NCI-H2196 treated with DMSO at 0.1 percent for 48 hours (cell line): ENCODE results near the gene ALDH3B2.
"Not testable (repeated sequence)": the region's sequence is repeated elsewhere in the genome, so short reads cannot be mapped to it uniquely, and the experiment has no call there.

Experiments
- DNase-seq: peaks from one replicate; lab custom pipeline; 2025; ENCODE audit not compliant: unreplicated experiment; lab: John Stamatoyannopoulos, UW

ALDH3B2 gene

DNA sequence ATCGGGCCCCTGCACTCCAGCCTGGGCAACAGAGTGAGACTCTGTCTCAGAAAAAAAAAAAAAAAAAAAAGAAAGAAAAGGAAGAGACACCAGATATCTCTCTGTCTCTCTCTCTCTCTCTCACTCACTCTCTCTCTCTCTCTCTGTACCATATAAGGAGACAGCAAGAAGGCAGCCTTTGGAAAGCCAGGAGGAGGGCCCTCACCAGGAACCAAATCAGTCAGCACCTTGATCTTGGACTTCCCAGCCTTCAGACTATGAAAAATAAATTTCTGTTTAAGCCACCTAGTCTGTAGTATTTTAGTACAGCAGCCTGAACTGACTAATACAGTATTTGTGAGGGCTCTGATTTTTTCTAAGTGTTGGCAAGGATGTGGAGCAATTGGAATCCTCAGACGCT is 13.6 kb upstream of the ALDH3B2 start:
- no peak for DNase-seq

DNA sequence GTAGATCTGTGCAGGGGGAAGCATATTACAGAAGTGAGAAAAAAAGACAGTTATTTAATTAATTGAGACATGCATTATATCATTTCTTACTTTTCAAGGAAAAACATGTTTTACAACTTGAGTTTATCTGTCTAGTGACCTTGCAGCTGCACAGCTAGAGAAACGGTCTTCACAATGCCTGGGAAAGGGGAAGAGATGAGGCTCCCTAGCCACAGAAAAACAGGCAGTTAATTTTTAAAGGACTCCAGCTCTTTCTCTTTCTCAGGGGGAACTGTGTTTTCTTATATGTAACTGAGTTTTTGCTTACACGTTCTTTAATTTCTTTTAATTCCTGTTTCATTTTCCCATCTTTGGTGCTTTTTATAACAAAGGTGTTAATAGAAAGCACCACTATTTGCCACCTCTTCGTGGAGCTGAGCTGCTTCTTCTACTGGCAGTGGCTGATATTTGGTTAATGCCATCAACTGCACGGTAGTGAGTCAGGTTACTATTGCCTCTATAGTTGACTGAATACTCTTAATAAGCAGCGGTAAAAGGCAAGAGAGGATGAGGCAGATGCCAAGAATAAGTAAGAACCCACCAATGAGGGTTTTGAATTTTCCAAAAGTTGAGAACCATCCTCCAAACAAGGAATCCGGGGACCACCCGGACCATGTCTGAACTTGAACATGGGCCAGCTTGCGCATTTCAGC is 11.4 kb upstream of the ALDH3B2 start:
- not testable (repeated sequence) for DNase-seq

GRCh38 chr11:67682126-67683034 is 8.0 kb upstream of the ALDH3B2 start:
- not testable (repeated sequence) for DNase-seq

GRCh38 chr11:67680696-67681470 is 6.5 kb upstream of the ALDH3B2 start:
- DNase-seq, result no peak

GRCh38 chr11:67675058-67675747 is 780 bp upstream of the ALDH3B2 start:
- no peak for DNase-seq

GRCh38 chr11:67673902-67674301 is 521 bp downstream of the ALDH3B2 start:
- no peak for DNase-seq

- no peak for DNase-seq
Measured at GRCh38 chr11:67673358-67673757, 1.1 kb downstream of the ALDH3B2 start.

GRCh38 chr11:67671211-67671520 is 3.3 kb downstream of the ALDH3B2 start:
- no peak for DNase-seq

DNA sequence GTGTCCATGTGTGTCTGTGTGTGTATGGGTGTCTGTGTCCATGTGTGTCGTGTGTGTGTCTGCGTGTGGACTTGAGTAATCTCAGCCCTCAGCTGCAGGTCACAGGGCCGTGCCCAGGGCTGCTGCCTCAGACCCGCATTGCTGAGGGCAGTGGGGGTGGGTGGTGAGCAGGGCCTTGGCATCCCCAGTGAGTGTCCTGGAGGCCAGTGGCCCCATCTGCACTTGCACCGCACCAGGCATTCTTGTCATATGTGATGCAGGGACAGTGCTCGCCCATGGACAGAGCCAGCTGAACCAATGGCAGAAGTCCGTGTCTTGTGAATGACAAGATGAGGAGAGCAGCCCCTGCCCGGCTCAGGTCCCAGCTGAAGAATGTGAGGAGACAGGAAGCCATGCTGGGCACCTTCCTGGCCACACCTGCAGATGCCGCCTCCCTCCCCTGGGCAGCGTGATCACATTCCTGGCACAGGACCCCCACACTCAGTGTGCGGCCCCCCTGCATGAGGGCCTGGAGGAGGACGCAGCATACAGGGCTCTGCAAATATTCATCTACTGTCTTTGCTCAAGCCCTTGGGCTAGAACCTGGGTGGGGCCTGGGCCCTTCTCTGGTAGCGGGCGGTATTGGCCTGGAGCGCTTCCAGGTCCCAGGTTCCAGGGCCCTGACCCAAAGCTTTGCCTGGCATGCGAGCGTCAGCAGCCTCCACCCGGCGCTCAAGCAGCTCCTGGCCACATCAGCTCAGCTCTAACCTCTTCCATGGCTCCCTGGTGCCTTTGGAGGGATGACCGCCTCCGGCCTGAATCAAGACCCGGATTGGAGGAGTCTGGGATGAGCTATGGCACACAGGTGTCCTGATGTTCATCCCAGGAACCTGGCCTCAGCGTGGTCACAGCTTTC is 3.9 kb downstream of the ALDH3B2 start:
- DNase-seq, result no peak

DNA sequence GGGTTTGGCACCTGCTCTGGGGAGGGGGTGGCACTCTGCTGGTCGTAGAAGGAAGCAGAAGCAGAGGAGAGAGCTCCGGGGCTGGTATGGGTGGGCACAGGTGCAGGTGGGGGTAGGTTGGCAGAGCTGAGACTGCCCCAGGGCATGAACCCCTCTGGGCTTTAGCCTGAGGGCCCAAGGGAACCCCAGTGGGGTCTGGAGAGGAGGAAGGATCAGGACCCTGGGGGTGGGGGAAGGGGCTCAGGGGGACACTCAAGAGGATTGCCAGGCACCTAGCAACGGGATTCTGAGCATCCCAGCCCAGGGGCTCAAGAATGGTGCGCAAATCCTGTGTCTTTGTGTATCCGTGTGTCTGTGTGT is 6.3 kb downstream of the ALDH3B2 start:
- DNase-seq, result no peak

DNA sequence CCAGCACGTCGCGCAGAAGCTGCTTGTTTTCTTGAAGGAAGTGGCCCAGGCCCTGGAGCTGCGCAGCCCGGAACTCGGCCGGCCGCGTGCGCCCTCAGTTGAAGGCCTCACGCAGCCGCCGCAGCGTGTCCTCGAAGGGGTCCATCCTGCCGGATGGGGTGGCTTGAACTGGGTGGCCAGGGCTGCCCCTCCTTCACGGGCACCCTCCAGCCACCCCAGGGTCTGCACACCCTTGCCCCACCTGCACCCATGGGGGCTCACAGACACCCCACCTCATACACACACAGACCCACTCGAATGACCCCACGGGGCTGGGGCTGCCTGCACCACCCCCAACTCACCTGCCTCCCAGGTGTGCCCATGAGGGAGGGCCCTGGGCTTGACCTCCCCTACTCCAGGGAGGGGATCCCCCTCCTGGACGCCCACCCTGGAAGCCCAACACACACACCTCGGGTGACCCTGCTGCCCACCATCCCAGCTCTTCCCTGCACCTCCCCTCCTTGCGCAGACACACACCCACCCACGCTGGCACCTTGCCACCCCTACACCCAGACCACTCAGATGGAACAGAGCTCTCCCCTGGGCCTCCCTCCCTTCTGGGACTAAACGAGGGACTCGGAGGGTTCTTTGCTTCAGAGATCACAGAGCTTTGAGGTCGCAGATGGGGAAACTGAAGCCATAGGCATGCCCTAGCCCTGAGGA is 6.8 kb downstream of the ALDH3B2 start:
- no peak for DNase-seq

GRCh38 chr11:67666676-67667489 is 7.5 kb downstream of the ALDH3B2 start:
- DNase-seq, result no peak

- DNase-seq, result no peak
Measured at GRCh38 chr11:67666303-67666645, 8.1 kb downstream of the ALDH3B2 start.

GRCh38 chr11:67665541-67666302 is 8.7 kb downstream of the ALDH3B2 start:
- no peak for DNase-seq

GRCh38 chr11:67664696-67665540 is 9.5 kb downstream of the ALDH3B2 start:
- DNase-seq, result no peak

- DNase-seq, result no peak
Measured at GRCh38 chr11:67664213-67664585, 10.2 kb downstream of the ALDH3B2 start.

- DNase-seq, result no peak
Measured at GRCh38 chr11:67663532-67664212, 10.8 kb downstream of the ALDH3B2 start.
